ENCODE results near the gene TIMELESS. TPM values are rescaled to one million over a fixed set of nuclear protein-coding genes. Genes with fewer than 3 reads are reported as not detected.

The TIMELESS gene
- total and polyA plus RNA-seq, 9 of the 15 experiments (the other 6 are each of a cell fraction or from before 2014, with no cell fraction given) = 11.9 to 59.2 (median 35.8) TPM

GRCh38 chr12:56468216-56469006, 19.2 kb upstream of the TIMELESS start, which contains the start of gene SPRYD4 (continued):
- peak; percentile 54; the same call in 1 of the 2 replicates for TF ChIP-seq LEF1 (IDR thresholded peaks at IDR 0.05)
- TF ChIP-seq ZBTB1 (CRISPR knock-in tag; IDR thresholded peaks at IDR 0.05; ENCODE audit: borderline replicate concordance, low read depth) = no peak
- no peak for TF ChIP-seq ZNF561 (CRISPR knock-in tag; conservative IDR thresholded peaks at IDR 0.05)
- TF ChIP-seq ZNF609 (CRISPR knock-in tag; IDR thresholded peaks at IDR 0.05; ENCODE audit: borderline replicate concordance) = no peak
- no peak for TF ChIP-seq XRCC5 (IDR thresholded peaks at IDR 0.05; ENCODE audit: low read depth, low read length)
- TF ChIP-seq ATF6 (CRISPR knock-in tag; IDR thresholded peaks at IDR 0.05) = peak; percentile 52; the same call in 1 of the 2 replicates
- no peak for TF ChIP-seq MAFG (tag; conservative IDR thresholded peaks at IDR 0.05)
- peak; percentile 84 for TF ChIP-seq NBN (IDR thresholded peaks at IDR 0.05; ENCODE audit: low read depth)
- 0 out of 2 replicates have a peak, but pooled peaks have one; percentile 48 for TF ChIP-seq NR1H2 (CRISPR knock-in tag; IDR thresholded peaks at IDR 0.05)
- peak in 1 of 2 experiments; percentile 78; a peak in 2 of 4 replicates for TF ChIP-seq ZNF639 (CRISPR knock-in tag; conservative IDR thresholded peaks at IDR 0.05 in 1 of 2, IDR thresholded peaks at IDR 0.05 in 1 of 2)
- no peak for TF ChIP-seq PURB (CRISPR knock-in tag; IDR thresholded peaks at IDR 0.05; ENCODE audit: low read depth)
- TF ChIP-seq JUN (IDR thresholded peaks at IDR 0.05; ENCODE audit: borderline replicate concordance, low read depth, low read length) = peak; percentile 83; the same call in 1 of the 2 replicates
- TF ChIP-seq JUN (CRISPR knock-in tag; IDR thresholded peaks at IDR 0.05; ENCODE audit: borderline replicate concordance) = no peak
- TF ChIP-seq ATF2 (CRISPR knock-in tag; IDR thresholded peaks at IDR 0.05) = no peak
- no peak for TF ChIP-seq NR2C2 (CRISPR knock-in tag; IDR thresholded peaks at IDR 0.05)
- TF ChIP-seq NR2C2 (tag; IDR thresholded peaks at IDR 0.05) = peak; percentile 82
- TF ChIP-seq HNRNPL (IDR thresholded peaks at IDR 0.05; ENCODE audit: low read depth, low read length) = no peak
- no peak for TF ChIP-seq MCM3 (IDR thresholded peaks at IDR 0.05)
